GM12878 (cell line): ENCODE measurements around the gene PCNX4. TPM values are rescaled to one million over a fixed set of nuclear protein-coding genes. Genes with fewer than 3 reads are reported as not detected.

Experiments used
- MTA2 ChIP-seq: fragments of 450-650 bp; IDR thresholded peaks from 2 replicates; pipeline ENCODE4 v1.6.1; 2016; ENCODE audit warnings: low read depth, mild to moderate bottlenecking, moderate library complexity
- POLR2A ChIP-seq: IDR thresholded peaks from 2 replicates; pipeline ENCODE4 v1.6.1; 2011; ENCODE audit warnings: low read depth, mild to moderate bottlenecking, low read length
- RCOR1 ChIP-seq: conservative IDR thresholded peaks from 2 replicates; pipeline ENCODE4 v1.6.1; 2012; ENCODE audit warnings: low read depth, low read length, improper control_type of control experiment
- WRNIP1 ChIP-seq: IDR thresholded peaks from 2 replicates; pipeline ENCODE4 v1.6.1; 2011; ENCODE audit warnings: low read depth, low read length, improper control_type of control experiment, borderline replicate concordance
- ZNF207 ChIP-seq: fragments of 450-650 bp; IDR thresholded peaks from 2 replicates; pipeline ENCODE4 v1.6.1; 2014; ENCODE audit warnings: antibody characterized with exemption, mild to moderate bottlenecking, borderline replicate concordance
- polyA plus RNA-seq, 11 experiments: library from polyadenylated mRNA; depleted of rRNA in 4 of 11; unstranded in 6 of 11; stranded (reverse) in 5 of 11; fragments of >200 nt; fragmentation: Nextera tagmentation in 4 of 11; fragmentation: Illumina TruSeq in 1 of 11; extraction: Ambion mirVana in 4 of 11; extraction: Trizol in 1 of 11; gene quantifications; 1 replicate in 1 of 11; 2 replicates in 10 of 11; pipeline versions ENCODE4 v1.2.1 to v1.2.3, GENCODE V29; 2011 to 2016; ENCODE audit warnings: inconsistent platforms in 2 of 11, missing spikeins in 2 of 11, low read depth in 1 of 11
- total RNA-seq, 4 experiments: library from RNA; depleted of rRNA in 3 of 4; stranded (reverse); fragments of >200 nt in 3 of 4; fragmentation: Illumina TruSeq in 1 of 4; extraction: Trizol in 1 of 4; gene quantifications; 2 replicates each; pipeline versions ENCODE4 v1.2.1 to v1.2.3, GENCODE V29; 2013 to 2021
- TF ChIP-seq, protein P1 (sequence below): IDR thresholded peaks from 2 replicates; pipeline ENCODE4 v1.6.1; 2011; ENCODE audit warnings: low read depth, low read length, improper control_type of control experiment, borderline replicate concordance
- TF ChIP-seq, protein P2 (sequence below), 3 experiments: IDR thresholded peaks in 2 of 3; conservative IDR thresholded peaks in 1 of 3; 2 replicates each; pipeline ENCODE4 v1.5.1; 2011; ENCODE audit warnings: low read depth in 3 of 3, low read length in 3 of 3, mild to moderate bottlenecking in 3 of 3, control low read depth in 2 of 3, moderate library complexity in 2 of 3, inconsistent platforms in 1 of 3, mixed read lengths in 1 of 3; ENCODE audit not compliant: control insufficient read depth in 2 of 3, insufficient read depth in 1 of 3; ENCODE audit errors: extremely low read depth in 1 of 3
- TF ChIP-seq, protein P3 (sequence below): IDR thresholded peaks from 2 replicates; pipeline ENCODE4 v1.6.1; 2012; ENCODE audit warnings: low read depth, low read length, improper control_type of control experiment

Gene PCNX4
- total and polyA plus RNA-seq, 10 of the 15 experiments (the other 5 are each of a cell fraction or from before 2014, with no cell fraction given) = 13.8 to 56.6 (median 39.4) TPM

DNA sequence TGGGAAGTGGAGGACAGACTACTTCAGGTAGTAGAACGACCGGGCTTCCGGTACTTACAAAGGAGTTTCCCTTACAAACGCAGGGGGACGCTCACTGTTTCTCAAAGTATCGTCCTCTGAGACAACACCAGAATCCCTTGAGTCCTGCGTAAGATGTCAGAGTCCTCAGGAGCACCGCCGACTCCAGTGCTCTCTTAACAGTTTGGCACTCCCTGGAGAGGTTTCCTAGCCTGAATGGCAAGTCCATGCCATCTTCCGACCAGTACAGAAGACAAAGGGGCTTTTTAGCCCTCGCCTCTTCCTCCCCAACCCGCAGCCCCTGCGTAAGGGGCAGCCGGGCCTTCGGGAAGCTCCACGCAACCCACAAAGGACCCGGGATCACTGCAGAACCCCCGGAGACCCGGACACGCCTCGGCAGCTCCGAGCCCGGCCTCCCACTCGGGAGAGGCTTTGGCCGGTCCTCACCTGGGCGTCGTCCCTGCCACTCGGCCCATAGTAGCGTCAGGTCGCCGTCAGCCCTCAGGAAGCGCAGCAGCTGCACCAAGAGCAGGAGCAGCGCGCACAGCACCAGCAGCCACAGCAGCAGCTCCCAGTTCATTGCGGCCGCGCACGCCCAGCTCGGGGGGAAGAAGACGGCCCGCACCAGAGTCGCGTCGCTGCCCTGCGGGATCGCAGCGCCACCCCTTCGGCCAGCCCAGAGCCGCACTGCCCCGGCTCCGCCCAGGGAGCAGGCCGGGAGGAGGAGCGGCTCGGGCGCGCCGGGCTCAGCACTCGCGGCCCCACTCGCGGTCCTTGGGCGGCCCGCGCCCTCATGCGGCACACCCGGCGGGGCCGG, 73.2 kb downstream of the PCNX4 start, which contains the start of gene DHRS7 (continued):
- TF ChIP-seq, protein P1, sequence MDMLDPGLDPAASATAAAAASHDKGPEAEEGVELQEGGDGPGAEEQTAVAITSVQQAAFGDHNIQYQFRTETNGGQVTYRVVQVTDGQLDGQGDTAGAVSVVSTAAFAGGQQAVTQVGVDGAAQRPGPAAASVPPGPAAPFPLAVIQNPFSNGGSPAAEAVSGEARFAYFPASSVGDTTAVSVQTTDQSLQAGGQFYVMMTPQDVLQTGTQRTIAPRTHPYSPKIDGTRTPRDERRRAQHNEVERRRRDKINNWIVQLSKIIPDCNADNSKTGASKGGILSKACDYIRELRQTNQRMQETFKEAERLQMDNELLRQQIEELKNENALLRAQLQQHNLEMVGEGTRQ = no peak
- TF ChIP-seq RCOR1 = no peak
- TF ChIP-seq, protein P2, sequence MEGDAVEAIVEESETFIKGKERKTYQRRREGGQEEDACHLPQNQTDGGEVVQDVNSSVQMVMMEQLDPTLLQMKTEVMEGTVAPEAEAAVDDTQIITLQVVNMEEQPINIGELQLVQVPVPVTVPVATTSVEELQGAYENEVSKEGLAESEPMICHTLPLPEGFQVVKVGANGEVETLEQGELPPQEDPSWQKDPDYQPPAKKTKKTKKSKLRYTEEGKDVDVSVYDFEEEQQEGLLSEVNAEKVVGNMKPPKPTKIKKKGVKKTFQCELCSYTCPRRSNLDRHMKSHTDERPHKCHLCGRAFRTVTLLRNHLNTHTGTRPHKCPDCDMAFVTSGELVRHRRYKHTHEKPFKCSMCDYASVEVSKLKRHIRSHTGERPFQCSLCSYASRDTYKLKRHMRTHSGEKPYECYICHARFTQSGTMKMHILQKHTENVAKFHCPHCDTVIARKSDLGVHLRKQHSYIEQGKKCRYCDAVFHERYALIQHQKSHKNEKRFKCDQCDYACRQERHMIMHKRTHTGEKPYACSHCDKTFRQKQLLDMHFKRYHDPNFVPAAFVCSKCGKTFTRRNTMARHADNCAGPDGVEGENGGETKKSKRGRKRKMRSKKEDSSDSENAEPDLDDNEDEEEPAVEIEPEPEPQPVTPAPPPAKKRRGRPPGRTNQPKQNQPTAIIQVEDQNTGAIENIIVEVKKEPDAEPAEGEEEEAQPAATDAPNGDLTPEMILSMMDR (IDR thresholded peaks at IDR 0.05 in 2 of 3, conservative IDR thresholded peaks at IDR 0.05 in 1 of 3; ENCODE audit: control insufficient read depth in 2 of 3, extremely low read depth in 1 of 3, insufficient read depth in 1 of 3, low read depth in 3 of 3, low read length in 3 of 3) = peak; percentile 46 to 76 (median 52); a peak in 5 of 6 replicates
- TF ChIP-seq MTA2 = 0 out of 2 replicates have a peak, but pooled peaks have one; percentile 9
- TF ChIP-seq, protein P3, sequence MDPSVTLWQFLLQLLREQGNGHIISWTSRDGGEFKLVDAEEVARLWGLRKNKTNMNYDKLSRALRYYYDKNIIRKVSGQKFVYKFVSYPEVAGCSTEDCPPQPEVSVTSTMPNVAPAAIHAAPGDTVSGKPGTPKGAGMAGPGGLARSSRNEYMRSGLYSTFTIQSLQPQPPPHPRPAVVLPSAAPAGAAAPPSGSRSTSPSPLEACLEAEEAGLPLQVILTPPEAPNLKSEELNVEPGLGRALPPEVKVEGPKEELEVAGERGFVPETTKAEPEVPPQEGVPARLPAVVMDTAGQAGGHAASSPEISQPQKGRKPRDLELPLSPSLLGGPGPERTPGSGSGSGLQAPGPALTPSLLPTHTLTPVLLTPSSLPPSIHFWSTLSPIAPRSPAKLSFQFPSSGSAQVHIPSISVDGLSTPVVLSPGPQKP = peak; percentile 42; the same call in 1 of the 2 replicates
- TF ChIP-seq WRNIP1 = 0 out of 2 replicates have a peak, but pooled peaks have one; percentile 77
- TF ChIP-seq POLR2A = peak; percentile 93
- peak; percentile 79 for TF ChIP-seq ZNF207
